Activated T-helper 1 cell treated with anti-CD3 and anti-CD28 coated beads, Interleukin-12 subunit alpha, Interleukin-12 subunit beta, Interleukin-2, Interleukin-4 antibody, amounts not matched to agents 30 ng/mL and 10 ng/mL and 1 ng/mL, durations not matched to agents 14 hours and 24 hours and 36 hours (primary cell): ENCODE data around the gene NOP16. TPM values are rescaled to one million over a fixed set of nuclear protein-coding genes. Genes with fewer than 3 reads are reported as not detected.

Source experiments
- DNase-seq: peaks from one replicate; pipeline ENCODE4 v3.0.0; 2021; ENCODE audit warnings: low spot score
- H3K27ac Mint-ChIP-seq: one replicate; pipeline ENCODE4 v1.8.0; 2021; ENCODE audit warnings: mild to moderate bottlenecking, mixed read lengths
- H3K27me3 Mint-ChIP-seq: one replicate; pipeline ENCODE4 v1.8.0; 2022; ENCODE audit warnings: mild to moderate bottlenecking, moderate library complexity, mixed read lengths; ENCODE audit not compliant: insufficient read depth
- H3K36me3 Mint-ChIP-seq: one replicate; pipeline ENCODE4 v1.8.0; 2021; ENCODE audit warnings: low read depth, mixed read lengths
- H3K4me1 Mint-ChIP-seq: one replicate; pipeline ENCODE4 v1.8.0; 2021; ENCODE audit warnings: low read depth, mixed read lengths
- H3K4me3 Mint-ChIP-seq: one replicate; pipeline ENCODE4 v1.8.0; 2021; ENCODE audit warnings: mild to moderate bottlenecking, moderate library complexity, mixed read lengths
- H3K9me3 Mint-ChIP-seq: one replicate; pipeline ENCODE4 v1.8.0; 2021; ENCODE audit warnings: mixed read lengths
- intact Hi-C: fragments of 100-400 bp; cut with micrococcal nuclease; formaldehyde crosslinking; loops from one replicate; pipeline ENCODE4 v1.15.1; 2024
- total RNA-seq: library from RNA; stranded (reverse); gene quantifications from 2 replicates; pipeline ENCODE4 v1.2.3, GENCODE V29; 2022

The NOP16 gene
- total RNA-seq, 1 donor from 2014 or later = 111 TPM

- Mint-ChIP-seq H3K4me1 (peaks cover 44% of the 10 kb centered on the region), H3K36me3 (peaks cover 39% of the 10 kb centered on the region), H3K4me3 (peak overlapping the region; percentile 100), H3K27me3 (no peaks in the 10 kb centered on the region), H3K9me3 (no peaks in the 10 kb centered on the region), H3K27ac (peak overlapping the region; percentile 98)
- intact Hi-C loops = loop anchor here (1.0 to 10.0 kb wide), 9 partner anchors 27 to 1165 kb away; partner anchors contain the start of genes CLTB, FAF2, FAM193B and PRELID1
- DNase-seq = no peak
These were observed 1.0 kb upstream of the NOP16 start for GRCh38 chr5:176389135-176390123.

- H3K27me3 Mint-ChIP-seq = no peaks in the 10 kb centered on the region
- peak overlapping the region; percentile 100 for H3K4me3 Mint-ChIP-seq
- intact Hi-C loops = loop anchor here (1.0 to 10.0 kb wide), 7 partner anchors 23 to 1167 kb away; partner anchors contain the start of genes ARL10, FAM193B, KIAA1191 and LMAN2
- H3K36me3 Mint-ChIP-seq = peaks cover 46% of the 10 kb centered on the region
- H3K4me1 Mint-ChIP-seq = peaks cover 44% of the 10 kb centered on the region
- peak overlapping the region; percentile 98 for H3K27ac Mint-ChIP-seq
- H3K9me3 Mint-ChIP-seq = no peaks in the 10 kb centered on the region
- no peak for DNase-seq
These were observed 375 bp downstream of the NOP16 start for GRCh38 chr5:176388003-176388443.

- intact Hi-C loops = loop anchor here (5.0 to 10.0 kb wide), 2 partner anchors 150 to 1167 kb away; partner anchors contain the start of genes FAM193B and SIMC1
- Mint-ChIP-seq H3K36me3 (peaks cover 48% of the 10 kb centered on the region), H3K4me1 (peaks cover 44% of the 10 kb centered on the region), H3K27me3 (no peaks in the 10 kb centered on the region), H3K4me3 (peak overlapping the region; percentile 100), H3K27ac (peak overlapping the region; percentile 98), H3K9me3 (no peaks in the 10 kb centered on the region)
- DNase-seq = no peak
These were observed 943 bp downstream of the NOP16 start for GRCh38 chr5:176387384-176387925.

GRCh38 chr5:176386491-176386890 lies 1.9 kb downstream of the NOP16 start:
- DNase-seq = no peak
- Mint-ChIP-seq H3K27ac (peak overlapping the region; percentile 21), H3K36me3 (peaks cover 52% of the 10 kb centered on the region), H3K4me3 (peak overlapping the region; percentile 100), H3K27me3 (no peaks in the 10 kb centered on the region), H3K4me1 (peaks cover 36% of the 10 kb centered on the region), H3K9me3 (no peaks in the 10 kb centered on the region)
- intact Hi-C loops = loop anchor here (5.0 to 10.0 kb wide), 2 partner anchors 149 to 1168 kb away; partner anchors contain the start of genes FAM193B and SIMC1

- Mint-ChIP-seq H3K4me3 (peak overlapping the region; percentile 50), H3K27ac (no peak overlapping the region), H3K9me3 (no peaks in the 10 kb centered on the region), H3K36me3 (peaks cover 52% of the 10 kb centered on the region), H3K27me3 (no peaks in the 10 kb centered on the region), H3K4me1 (peaks cover 30% of the 10 kb centered on the region)
- intact Hi-C loops = loop anchor here (5.0 to 10.0 kb wide), 2 partner anchors 148 to 1170 kb away; partner anchors contain the start of genes FAM193B and SIMC1
- DNase-seq = no peak
These were observed 3.4 kb downstream of the NOP16 start for GRCh38 chr5:176384991-176385390.

GRCh38 chr5:176384366-176384930 lies 4.0 kb downstream of the NOP16 start:
- Mint-ChIP-seq H3K27ac (no peak overlapping the region), H3K9me3 (no peaks in the 10 kb centered on the region), H3K4me1 (peaks cover 27% of the 10 kb centered on the region), H3K4me3 (no peak overlapping the region), H3K27me3 (no peaks in the 10 kb centered on the region), H3K36me3 (peaks cover 52% of the 10 kb centered on the region)
- intact Hi-C loops = loop anchor here (10.0 kb wide), 1 partner anchor 1170 kb away; the partner anchor contains the start of gene FAM193B
- DNase-seq = no peak

- no peaks in the 10 kb centered on the region for H3K9me3 Mint-ChIP-seq
- no peak overlapping the region for H3K27ac Mint-ChIP-seq
- DNase-seq = no peak
- no peaks in the 10 kb centered on the region for H3K27me3 Mint-ChIP-seq
- intact Hi-C loops = loop anchor here (10.0 kb wide), 1 partner anchor 1171 kb away; the partner anchor contains the start of gene FAM193B
- peaks cover 25% of the 10 kb centered on the region for H3K4me1 Mint-ChIP-seq
- H3K4me3 Mint-ChIP-seq = no peak overlapping the region
- peaks cover 52% of the 10 kb centered on the region for H3K36me3 Mint-ChIP-seq
These were observed 4.4 kb downstream of the NOP16 start for GRCh38 chr5:176383961-176384360.

- no peaks in the 10 kb centered on the region for H3K27me3 Mint-ChIP-seq
- peaks cover 25% of the 10 kb centered on the region for H3K4me1 Mint-ChIP-seq
- peaks cover 52% of the 10 kb centered on the region for H3K36me3 Mint-ChIP-seq
- intact Hi-C loops = loop anchor here (10.0 kb wide), 1 partner anchor 1171 kb away; the partner anchor contains the start of gene FAM193B
- no peak overlapping the region for H3K4me3 Mint-ChIP-seq
- no peaks in the 10 kb centered on the region for H3K9me3 Mint-ChIP-seq
- no peak overlapping the region for H3K27ac Mint-ChIP-seq
- DNase-seq = no peak
These were observed 5.0 kb downstream of the NOP16 start for GRCh38 chr5:176383248-176383905.

GRCh38 chr5:176382721-176383120 lies 5.7 kb downstream of the NOP16 start:
- H3K4me3 Mint-ChIP-seq = no peak overlapping the region
- intact Hi-C loops = loop anchor here (10.0 kb wide), 1 partner anchor 1172 kb away; the partner anchor contains the start of gene FAM193B

GRCh38 chr5:176381979-176382378 lies 6.4 kb downstream of the NOP16 start:
- peaks cover 15% of the 10 kb centered on the region for H3K4me1 Mint-ChIP-seq
- DNase-seq = no peak
- no peaks in the 10 kb centered on the region for H3K27me3 Mint-ChIP-seq
- H3K36me3 Mint-ChIP-seq = peaks cover 41% of the 10 kb centered on the region
- H3K9me3 Mint-ChIP-seq = no peaks in the 10 kb centered on the region
- H3K4me3 Mint-ChIP-seq = no peak overlapping the region
- intact Hi-C loops = loop anchor here (10.0 kb wide), 1 partner anchor 1173 kb away; the partner anchor contains the start of gene FAM193B
- no peak overlapping the region for H3K27ac Mint-ChIP-seq

More at GRCh38 chr5:176382721-176383120, 5.7 kb downstream of the NOP16 start:
- H3K4me1 Mint-ChIP-seq = peaks cover 22% of the 10 kb centered on the region
- no peak for DNase-seq
- no peaks in the 10 kb centered on the region for H3K27me3 Mint-ChIP-seq
- no peak overlapping the region for H3K27ac Mint-ChIP-seq
- H3K36me3 Mint-ChIP-seq = peaks cover 48% of the 10 kb centered on the region
- no peaks in the 10 kb centered on the region for H3K9me3 Mint-ChIP-seq

GRCh38 chr5:176381423-176381822 lies 7.0 kb downstream of the NOP16 start:
- Mint-ChIP-seq H3K27ac (no peak overlapping the region), H3K4me3 (no peak overlapping the region), H3K36me3 (peaks cover 35% of the 10 kb centered on the region), H3K9me3 (no peaks in the 10 kb centered on the region), H3K4me1 (peaks cover 9% of the 10 kb centered on the region), H3K27me3 (no peaks in the 10 kb centered on the region)
- DNase-seq = no peak
- intact Hi-C loops = loop anchor here (10.0 kb wide), 1 partner anchor 1173 kb away; the partner anchor contains the start of gene FAM193B

GRCh38 chr5:176379881-176380280 lies 8.5 kb downstream of the NOP16 start:
- Mint-ChIP-seq H3K9me3 (no peaks in the 10 kb centered on the region), H3K27ac (no peak overlapping the region), H3K4me3 (no peak overlapping the region), H3K27me3 (no peaks in the 10 kb centered on the region), H3K4me1 (no peaks in the 10 kb centered on the region), H3K36me3 (peaks cover 22% of the 10 kb centered on the region)
- intact Hi-C loops = loop anchor here (10.0 kb wide), 1 partner anchor 1175 kb away; the partner anchor contains the start of gene FAM193B
- no peak for DNase-seq
